Adrenal gland (tissue), 12 donors: ENCODE data around the gene LRRC31. TPM values are rescaled to one million over a fixed set of nuclear protein-coding genes. Genes with fewer than 3 reads are reported as not detected.

ENCODE experiments used
- DNase-seq, 7 donors: peaks; one replicate each; pipeline ENCODE4 v3.0.0-alpha.2; 2019 to 2020
- H3K27ac ChIP-seq, 5 donors: fragments of 200-600 bp; sonication (generic) in 4 of 5; 1 replicate in 3 of 5; 2 replicates in 2 of 5; pipeline versions ENCODE4 v1.5.1 to v1.8.0; 2016 to 2020; ENCODE audit warnings: mild to moderate bottlenecking in 1 of 5
- H3K27me3 ChIP-seq: fragments of 200-600 bp; 2 replicates; pipeline ENCODE4 v1.8.0; 2021
- H3K36me3 ChIP-seq, 2 donors: fragments of 200-600 bp; replicated peaks in 1 of 2; 1 replicate in 1 of 2; 2 replicates in 1 of 2; pipeline versions ENCODE4 v1.5.1 to v1.8.0; 2018 to 2022
- H3K4me1 ChIP-seq, 2 donors: fragments of 200-600 bp; replicated peaks in 1 of 2; 1 replicate in 1 of 2; 2 replicates in 1 of 2; pipeline versions ENCODE4 v1.5.1 to v1.8.0; 2018 to 2021
- H3K4me3 ChIP-seq, 4 donors: fragments of 200-600 bp; sonication (generic) in 3 of 4; one replicate each; pipeline ENCODE4 v1.5.1; 2016 to 2018
- H3K9me3 ChIP-seq, 3 donors: fragments of 200-600 bp; sonication (generic) in 1 of 3; replicated peaks in 1 of 3; 1 replicate in 2 of 3; 2 replicates in 1 of 3; pipeline versions ENCODE4 v1.5.1 to v1.8.0; 2016 to 2021
- CTCF ChIP-seq, 6 experiments: fragments of 450-650 bp in 4 of 6; fragments of 200-600 bp in 2 of 6; sonication (generic) in 1 of 6; IDR thresholded peaks; 1 replicate in 5 of 6; 2 replicates in 1 of 6; pipeline versions ENCODE4 v1.5.1 to v1.8.0; 2016 to 2021; ENCODE audit warnings: antibody characterized with exemption in 6 of 6, mild to moderate bottlenecking in 2 of 6, moderate library complexity in 1 of 6
- POLR2A ChIP-seq, 2 donors: fragments of 450-650 bp; IDR thresholded peaks; one replicate each; pipeline ENCODE4 v1.6.1; 2017; ENCODE audit warnings: antibody characterized with exemption in 2 of 2, mild to moderate bottlenecking in 2 of 2, moderate library complexity in 1 of 2
- WGBS, 4 donors: extraction: QIAGEN DNeasy Blood & Tissue Kit in 2 of 4; methylation state at CpG; one replicate each; pipeline versions ENCODE4 v1.1.5 to v1.1.7; 2013 to 2017; 5-methylcytosine and 5-hydroxymethylcytosine counted together
- intact Hi-C, 2 donors: fragments of 100-400 bp; cut with DNase I; formaldehyde crosslinking; loops; one replicate each; pipeline versions ENCODE4 v1.14.1 to v1.15.0; 2022 to 2023
- polyA plus RNA-seq, 3 donors: library from polyadenylated mRNA; stranded (reverse); fragments of 200-250 nt in 2 of 3; fragments of 350-450 nt in 1 of 3; fragmentation: Illumina TruSeq in 1 of 3; extraction: RNeasy Lipid Tissue Mini Kit (QIAGEN cat#74804) in 1 of 3; gene quantifications; one replicate each; pipeline ENCODE4 v1.2.3, GENCODE V29; 2013 to 2014
- total RNA-seq, 9 donors: library from RNA; depleted of rRNA in 4 of 9; stranded (reverse); fragments of >200 nt in 4 of 9; fragments of 120-200 nt in 1 of 9; fragmentation: NEBNext Ultra II Directional in 1 of 9; extraction: Animal tissue kit (Norgen Biotek cat#: 25700) in 1 of 9; gene quantifications; one replicate each; pipeline versions ENCODE4 v1.1.0 to v1.2.4, GENCODE V29; 2013 to 2023
- donor health status: healthy with polysubstance abuse.
- donor health status: Bipolar disorder and iron deficiency.
- donor health status: DM: yes; HTN: yes; CAD: no.
- donor health status: DM: no; HTN: no; CAD: no.
- donor health status: DM: no; HTN: no; CAD: no.
- donor health status: DM: yes; HTN: yes; CAD: no.

The LRRC31 gene
- total and polyA plus RNA-seq, 12 donors: 0.06 TPM; not detected in 11

DNA sequence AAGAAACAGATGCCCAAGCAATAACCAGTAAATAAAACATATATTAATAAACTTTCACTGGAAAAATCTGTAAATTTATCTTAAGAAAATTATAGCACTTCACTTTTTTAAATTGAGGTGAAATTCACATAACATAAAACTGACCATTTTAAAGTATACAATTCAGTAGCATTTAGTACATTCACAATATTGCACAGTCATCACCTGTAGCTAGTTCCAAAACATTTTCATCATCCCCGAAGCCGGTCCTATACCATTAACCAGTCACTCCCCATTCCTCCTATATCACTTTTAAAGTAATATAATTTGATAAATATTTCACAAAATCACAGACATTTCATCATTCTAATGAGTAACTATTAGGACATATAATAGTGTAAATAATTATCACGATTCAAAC is 65.1 kb downstream of the LRRC31 start:
- Histone ChIP-seq H3K36me3 (no peaks in the 10 kb centered on the region), H3K27me3 (no peaks in the 10 kb centered on the region), H3K4me1 (no peaks in the 10 kb centered on the region), H3K9me3 (no peaks in the 10 kb centered on the region), H3K4me3 (no peak overlapping the region), H3K27ac (no peak overlapping the region)
- intact Hi-C loops: no loop called here
- no peak for DNase-seq
- TF ChIP-seq POLR2A (IDR thresholded peaks at IDR 0.05): no peak
- WGBS, 4 donors: 87 to 96% (median 90%) methylated on average over 3 of the region's 3 CpGs

DNA sequence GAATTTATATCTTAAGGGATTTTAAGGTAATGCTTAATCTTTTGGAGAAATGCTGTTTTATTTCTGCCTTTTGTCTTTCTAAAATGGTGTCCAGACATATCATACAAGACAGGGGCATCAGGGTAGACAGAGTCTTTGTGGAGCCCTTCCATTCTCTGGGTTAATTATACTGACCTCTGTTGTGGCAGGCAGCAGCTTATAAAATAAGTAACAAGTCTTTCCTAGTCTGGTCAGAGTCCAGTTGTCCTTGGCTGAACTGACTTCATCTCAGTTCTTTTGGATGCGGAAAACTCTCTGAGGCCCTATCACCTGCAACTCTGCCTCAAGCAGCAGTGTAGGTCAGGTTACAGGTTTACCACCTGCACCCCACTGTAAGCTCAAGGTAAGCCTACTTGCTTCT is 77.4 kb downstream of the LRRC31 start:
- peaks cover 0 to 18% of the 10 kb centered on the region in 2 donors for H3K36me3 ChIP-seq

DNA sequence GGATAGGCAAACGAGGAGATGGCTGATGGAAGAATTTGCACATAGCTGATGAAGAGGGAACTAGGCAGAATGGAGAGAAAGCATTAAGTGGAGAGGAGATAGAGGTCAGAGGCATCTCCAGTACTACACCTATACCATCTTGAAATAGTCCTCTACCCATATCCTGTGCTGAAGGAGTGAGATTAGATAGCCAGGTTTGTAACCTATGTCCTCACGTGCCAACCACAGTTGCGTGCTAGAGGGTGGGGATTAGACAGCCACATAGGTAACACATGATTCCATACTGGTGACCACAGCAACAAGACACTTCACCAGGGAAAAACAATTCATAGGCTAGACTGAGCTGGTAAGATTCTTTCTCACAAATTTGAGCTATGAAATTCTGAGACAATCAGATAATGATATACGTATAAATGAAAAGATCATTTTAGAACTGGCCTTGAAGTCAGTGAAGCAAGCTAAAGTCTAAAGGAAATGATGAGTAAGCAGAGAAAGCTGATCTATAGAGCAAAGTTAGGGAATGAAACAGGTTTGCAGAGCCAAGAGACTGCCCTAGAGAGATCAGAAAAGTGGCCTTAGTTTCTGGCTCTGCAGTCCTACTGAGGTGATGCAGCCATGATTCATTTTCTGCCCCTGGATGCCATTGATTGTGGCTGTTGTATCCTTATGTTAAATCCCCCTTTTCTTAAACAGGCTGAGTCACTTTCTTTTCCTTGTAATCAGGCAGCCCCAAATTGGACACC is 78.9 kb downstream of the LRRC31 start:
- Histone ChIP-seq H3K27ac (no peak overlapping the region), H3K27me3 (no peaks in the 10 kb centered on the region), H3K4me1 (no peaks in the 10 kb centered on the region), H3K9me3 (no peaks in the 10 kb centered on the region), H3K36me3 (peaks cover 0 to 30% of the 10 kb centered on the region in 2 donors), H3K4me3 (no peak overlapping the region)
- no peak for TF ChIP-seq POLR2A (IDR thresholded peaks at IDR 0.05)
- TF ChIP-seq CTCF (IDR thresholded peaks at IDR 0.05): no peak
- WGBS, 4 donors: 79 to 94% (median 89%) methylated on average over 4 of the region's 4 CpGs
- DNase-seq: no peak
- intact Hi-C loops: no loop called here

More for the DNA sequence above, 77.4 kb downstream of the LRRC31 start:
- H3K27ac ChIP-seq: no peak overlapping the region
- H3K9me3 ChIP-seq: no peaks in the 10 kb centered on the region
- WGBS, 4 donors: 98 to 100% (median 100%) methylated on average over 1 of the region's 1 CpG
- no peak overlapping the region for H3K4me3 ChIP-seq
- no peaks in the 10 kb centered on the region for H3K4me1 ChIP-seq
- DNase-seq: no peak
- TF ChIP-seq POLR2A (IDR thresholded peaks at IDR 0.05) (no peak), CTCF (IDR thresholded peaks at IDR 0.05) (no peak)
- intact Hi-C loops: no loop called here
- no peaks in the 10 kb centered on the region for H3K27me3 ChIP-seq

GRCh38 chr3:169790219-169790618 is 79.5 kb downstream of the LRRC31 start:
- H3K36me3 ChIP-seq: peaks cover 0 to 37% of the 10 kb centered on the region in 2 donors
- no peaks in the 10 kb centered on the region for H3K9me3 ChIP-seq
- no peak for DNase-seq
- intact Hi-C loops: no loop called here
- no peak overlapping the region for H3K27ac ChIP-seq
- no peaks in the 10 kb centered on the region for H3K4me1 ChIP-seq
- TF ChIP-seq CTCF (IDR thresholded peaks at IDR 0.05) (no peak), POLR2A (IDR thresholded peaks at IDR 0.05) (no peak)
- H3K4me3 ChIP-seq: no peak overlapping the region
- H3K27me3 ChIP-seq: no peaks in the 10 kb centered on the region

Other genes starting within 250 kb of the LRRC31 start
- gene MECOM, start 206.2 kb downstream of the LRRC31 start, total RNA-seq: 1 to 10 TPM in 7 of 9 donors, under 1 TPM in 2; 0.83 to 4.7 (median 1.5) TPM
- gene MECOM, start 206.2 kb downstream of the LRRC31 start, polyA plus RNA-seq: 1 to 10 TPM in 2 of 3 donors, under 1 TPM in 1; 0.29 to 1.5 (median 1.3) TPM
- 100 to 1,000 TPM in 1 of 9 donors, 10 to 100 TPM in 4, 1 to 10 TPM in 4; 1.4 to 200 (median 30.8) TPM for gene TERC, start 104.9 kb downstream of the LRRC31 start, total RNA-seq
- gene TERC, start 104.9 kb downstream of the LRRC31 start, polyA plus RNA-seq: not detected
- gene ACTRT3, start 100.4 kb downstream of the LRRC31 start, total RNA-seq: 1 to 10 TPM; 1.1 to 4.4 (median 2.0) TPM
- 1 to 10 TPM in 1 of 3 donors, under 1 TPM in 2; 0.32 to 1.1 (median 0.37) TPM for gene ACTRT3, start 100.4 kb downstream of the LRRC31 start, polyA plus RNA-seq
- gene MYNN, start 96.5 kb downstream of the LRRC31 start, total RNA-seq: 10 to 100 TPM in 6 of 9 donors, 1 to 10 TPM in 3; 6.8 to 20.5 (median 11.5) TPM
- 10 to 100 TPM in 1 of 3 donors, 1 to 10 TPM in 2; 6.1 to 14.8 (median 7.9) TPM for gene MYNN, start 96.5 kb downstream of the LRRC31 start, polyA plus RNA-seq
- gene LRRIQ4, start 57.1 kb downstream of the LRRC31 start, total RNA-seq: under 1 TPM in 2 of 9 donors, not detected in 7; 0.11 to 0.14 TPM
- gene LRRIQ4, start 57.1 kb downstream of the LRRC31 start, polyA plus RNA-seq: under 1 TPM in 2 of 3 donors, not detected in 1; 0.13 to 0.16 TPM
- 1 to 10 TPM in 6 of 9 donors, under 1 TPM in 3; 0.12 to 5.2 (median 2.2) TPM for gene LRRC34, start 57.0 kb downstream of the LRRC31 start, total RNA-seq
- gene LRRC34, start 57.0 kb downstream of the LRRC31 start, polyA plus RNA-seq: 1 to 10 TPM; 1.2 to 2.9 (median 2.1) TPM
- not detected for gene SAMD7, start 41.6 kb upstream of the LRRC31 start, total RNA-seq
- not detected for gene SAMD7, start 41.6 kb upstream of the LRRC31 start, polyA plus RNA-seq
- 100 to 1,000 TPM in 5 of 9 donors, 10 to 100 TPM in 4; 41.1 to 199 (median 125) TPM for gene SEC62, start 96.9 kb upstream of the LRRC31 start, total RNA-seq
- 100 to 1,000 TPM; 153 to 267 (median 176) TPM for gene SEC62, start 96.9 kb upstream of the LRRC31 start, polyA plus RNA-seq
- gene GPR160, start 168.1 kb upstream of the LRRC31 start, total RNA-seq: 1 to 10 TPM in 7 of 9 donors, under 1 TPM in 2; 0.76 to 5.8 (median 1.9) TPM
- 1 to 10 TPM in 2 of 3 donors, under 1 TPM in 1; 0.88 to 2.1 (median 1.2) TPM for gene GPR160, start 168.1 kb upstream of the LRRC31 start, polyA plus RNA-seq